Cardiac fibroblast (primary cell): ENCODE measurements around the gene ACO2.
A peak's percentile ranks its signal among the peaks of the same experiment; 100 is the strongest.

Experiments used
- DNase-seq, 2 donors: peaks; one replicate each; pipeline versions ENCODE4 v3.0.0 to v3.0.0-alpha.2; 2010; ENCODE audit warnings: low read depth in 2 of 2
- H3K4me3 ChIP-seq, 2 donors: replicated peaks in 1 of 2; 1 replicate in 1 of 2; 2 replicates in 1 of 2; pipeline ENCODE4 v1.5.1; 2011; ENCODE audit warnings: low read depth in 2 of 2, low read length in 2 of 2, mild to moderate bottlenecking in 2 of 2, moderate library complexity in 1 of 2
- TF ChIP-seq, protein P1 (sequence below): IDR thresholded peaks from one replicate; pipeline ENCODE4 v1.5.1; 2011; ENCODE audit warnings: low read depth, mild to moderate bottlenecking, low read length, inconsistent platforms

The ACO2 gene

DNA sequence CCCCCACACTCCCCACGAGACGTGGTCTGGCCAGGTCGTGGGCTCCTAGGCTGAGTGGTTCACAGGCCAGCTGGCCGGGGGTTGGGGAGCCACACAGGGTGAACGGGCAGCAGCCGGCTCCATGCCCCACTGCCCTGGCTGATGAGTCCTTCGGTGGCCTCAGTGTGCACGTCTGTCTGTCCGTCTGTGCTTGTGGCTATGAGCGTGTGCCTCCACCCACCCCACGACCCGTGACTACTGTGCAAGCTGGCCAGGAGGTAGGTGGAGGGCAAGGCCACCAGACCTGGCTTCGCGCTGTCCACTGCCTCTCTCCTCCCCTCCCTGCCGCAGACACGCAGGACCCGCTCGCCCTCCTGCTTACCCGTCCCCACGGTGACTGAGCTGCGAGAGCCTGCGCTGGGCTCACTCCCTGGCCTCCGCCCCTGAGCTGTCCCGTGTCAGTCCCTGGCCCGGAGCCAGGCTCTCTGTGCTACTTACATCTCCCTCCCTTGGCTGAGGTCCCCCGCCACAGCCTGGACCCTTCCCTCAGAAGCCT, 106.0 kb downstream of the ACO2 start:
- no peak overlapping the region for H3K4me3 ChIP-seq
- peak; percentile 33 to 49 for DNase-seq
- TF ChIP-seq, protein P1, sequence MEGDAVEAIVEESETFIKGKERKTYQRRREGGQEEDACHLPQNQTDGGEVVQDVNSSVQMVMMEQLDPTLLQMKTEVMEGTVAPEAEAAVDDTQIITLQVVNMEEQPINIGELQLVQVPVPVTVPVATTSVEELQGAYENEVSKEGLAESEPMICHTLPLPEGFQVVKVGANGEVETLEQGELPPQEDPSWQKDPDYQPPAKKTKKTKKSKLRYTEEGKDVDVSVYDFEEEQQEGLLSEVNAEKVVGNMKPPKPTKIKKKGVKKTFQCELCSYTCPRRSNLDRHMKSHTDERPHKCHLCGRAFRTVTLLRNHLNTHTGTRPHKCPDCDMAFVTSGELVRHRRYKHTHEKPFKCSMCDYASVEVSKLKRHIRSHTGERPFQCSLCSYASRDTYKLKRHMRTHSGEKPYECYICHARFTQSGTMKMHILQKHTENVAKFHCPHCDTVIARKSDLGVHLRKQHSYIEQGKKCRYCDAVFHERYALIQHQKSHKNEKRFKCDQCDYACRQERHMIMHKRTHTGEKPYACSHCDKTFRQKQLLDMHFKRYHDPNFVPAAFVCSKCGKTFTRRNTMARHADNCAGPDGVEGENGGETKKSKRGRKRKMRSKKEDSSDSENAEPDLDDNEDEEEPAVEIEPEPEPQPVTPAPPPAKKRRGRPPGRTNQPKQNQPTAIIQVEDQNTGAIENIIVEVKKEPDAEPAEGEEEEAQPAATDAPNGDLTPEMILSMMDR = no peak

DNA sequence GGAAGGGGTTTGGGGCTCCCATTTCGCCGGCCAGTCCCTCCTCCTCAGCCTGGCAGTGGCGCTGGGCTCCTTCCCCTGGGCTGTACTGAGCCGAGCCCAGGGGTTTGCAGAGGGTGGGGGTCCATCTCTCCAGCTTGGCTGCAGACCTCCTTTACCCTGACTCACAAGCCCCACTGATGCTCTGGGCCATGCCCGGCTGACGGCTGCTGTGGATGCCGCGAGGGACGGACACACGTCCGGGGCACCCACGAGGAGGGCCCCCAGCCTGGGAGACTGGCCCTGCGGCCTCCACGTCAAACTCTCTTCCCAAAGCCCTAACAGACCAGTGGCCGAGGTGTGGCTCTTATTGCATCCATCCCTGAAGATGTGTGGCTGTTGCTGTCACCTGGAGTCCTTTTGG, 106.6 kb downstream of the ACO2 start:
- TF ChIP-seq, protein P1 = no peak
- no peak for DNase-seq
- no peak overlapping the region for H3K4me3 ChIP-seq

DNA sequence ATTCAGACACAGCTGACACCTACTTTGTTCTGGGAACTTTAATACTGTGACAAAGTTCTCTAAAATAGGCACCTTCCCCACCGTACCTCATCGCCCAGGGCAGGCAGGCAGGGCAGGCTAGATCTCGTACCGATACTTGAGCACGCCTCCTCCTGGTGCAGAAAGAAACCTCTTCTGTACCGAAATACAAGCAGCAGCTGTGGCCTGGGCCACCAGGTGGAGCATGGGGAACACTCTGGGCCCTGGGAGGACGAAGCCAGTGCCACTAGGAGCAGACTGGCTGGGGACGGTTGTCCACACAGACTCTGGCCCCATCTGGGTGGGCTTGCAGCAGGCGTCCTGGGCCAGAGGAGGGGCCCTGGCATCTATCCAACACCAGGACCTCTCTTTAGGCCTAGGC, 108.0 kb downstream of the ACO2 start:
- TF ChIP-seq, protein P1 = peak; percentile 61
- H3K4me3 ChIP-seq = no peak overlapping the region
- DNase-seq = peak; percentile 58 to 60

DNA sequence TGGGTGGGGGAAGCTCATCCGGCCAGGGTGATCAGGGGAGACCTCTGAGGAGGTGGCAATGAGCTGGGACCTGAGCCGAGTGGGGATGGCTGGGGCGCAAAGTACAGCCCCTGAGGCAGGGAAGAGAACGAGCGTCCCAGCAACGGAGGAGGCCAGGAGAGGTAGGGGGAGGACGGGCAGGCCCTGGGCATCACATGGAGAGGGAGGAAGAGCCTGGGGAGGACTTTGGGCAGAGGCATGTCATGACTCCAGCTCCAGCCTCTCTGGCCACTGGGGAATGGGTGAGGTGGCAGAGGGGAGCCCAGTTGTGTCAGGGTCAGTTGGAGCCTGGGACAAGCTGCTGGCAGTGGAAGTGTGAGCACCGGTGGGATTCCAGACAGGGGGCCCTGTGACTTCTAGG, 109.2 kb downstream of the ACO2 start:
- TF ChIP-seq, protein P1 = no peak
- no peak for DNase-seq

More for the DNA sequence above, 109.2 kb downstream of the ACO2 start:
- H3K4me3 ChIP-seq = no peak overlapping the region
